ENCODE results near the gene SH3GL1. TPM values are rescaled to one million over a fixed set of nuclear protein-coding genes. Genes with fewer than 3 reads are reported as not detected.

The SH3GL1 gene
- total and polyA plus RNA-seq, 2 donors from 2014 or later, result 34.8 to 52.7 TPM

- Histone ChIP-seq H3K9ac (ENCODE audit: low read length in 3 of 3) (no peak overlapping the region), H3K4me1 (ENCODE audit: control insufficient read depth in 2 of 3, insufficient read depth in 2 of 3, low read depth in 1 of 3, low read length in 3 of 3) (no peaks in the 10 kb centered on the region), H3K27ac (ENCODE audit: low read depth in 2 of 2, low read length in 2 of 2) (no peak overlapping the region), H3K4me3 (ENCODE audit: low read length in 3 of 3) (no peak overlapping the region), H3K27me3 (ENCODE audit: control insufficient read depth, insufficient read depth, low read length) (no peaks in the 10 kb centered on the region), H3K9me3 (ENCODE audit: control insufficient read depth in 2 of 3, insufficient read depth in 1 of 3, low read length in 3 of 3) (no peaks in the 10 kb centered on the region), H3K36me3 (ENCODE audit: control insufficient read depth in 2 of 3, insufficient read depth in 3 of 3, low read length in 3 of 3) (peaks cover 0 to 25% (median 9%) of the 10 kb centered on the region in 3 donors)
- FAIRE-seq, result no peak
- intact Hi-C loops (cut with DNase I), result no loop called here
- TF ChIP-seq CTCF (IDR thresholded peaks at IDR 0.05; ENCODE audit: borderline replicate concordance, extremely low read depth, insufficient read depth), result no peak
- DNase-seq, result no peak
Observed at GRCh38 chr19:4360081-4360569, 40.2 kb downstream of the SH3GL1 start.

- Histone ChIP-seq H3K36me3 (ENCODE audit: control insufficient read depth in 2 of 3, insufficient read depth in 3 of 3, low read length in 3 of 3) (peaks cover 0 to 23% (median 9%) of the 10 kb centered on the region in 3 donors), H3K9me3 (ENCODE audit: control insufficient read depth in 2 of 3, insufficient read depth in 1 of 3, low read length in 3 of 3) (no peaks in the 10 kb centered on the region), H3K4me1 (ENCODE audit: control insufficient read depth in 2 of 3, insufficient read depth in 2 of 3, low read depth in 1 of 3, low read length in 3 of 3) (no peaks in the 10 kb centered on the region), H3K27me3 (ENCODE audit: control insufficient read depth, insufficient read depth, low read length) (no peaks in the 10 kb centered on the region), H3K4me3 (ENCODE audit: low read length in 3 of 3) (no peak overlapping the region), H3K9ac (ENCODE audit: low read length in 3 of 3) (no peak overlapping the region), H3K27ac (ENCODE audit: low read depth in 2 of 2, low read length in 2 of 2) (no peak overlapping the region)
- TF ChIP-seq CTCF (IDR thresholded peaks at IDR 0.05; ENCODE audit: borderline replicate concordance, extremely low read depth, insufficient read depth), result no peak
- DNase-seq (peak in 1 of 5 donors; percentile 45), FAIRE-seq (no peak)
- intact Hi-C loops (cut with DNase I), result no loop called here
Observed at GRCh38 chr19:4359627-4360000, 40.7 kb downstream of the SH3GL1 start.

GRCh38 chr19:4358709-4359626, 41.4 kb downstream of the SH3GL1 start:
- intact Hi-C loops (cut with DNase I), result no loop called here
- no peaks in the 10 kb centered on the region for H3K9me3 ChIP-seq (ENCODE audit: control insufficient read depth in 2 of 3, insufficient read depth in 1 of 3, low read length in 3 of 3)
- H3K27ac ChIP-seq (ENCODE audit: low read depth in 2 of 2, low read length in 2 of 2), result no peak overlapping the region
- no peak for TF ChIP-seq CTCF (IDR thresholded peaks at IDR 0.05; ENCODE audit: borderline replicate concordance, extremely low read depth, insufficient read depth)
- H3K9ac ChIP-seq (ENCODE audit: low read length in 3 of 3), result no peak overlapping the region
- H3K27me3 ChIP-seq (ENCODE audit: control insufficient read depth, insufficient read depth, low read length), result no peaks in the 10 kb centered on the region
- no peaks in the 10 kb centered on the region for H3K4me1 ChIP-seq (ENCODE audit: control insufficient read depth in 2 of 3, insufficient read depth in 2 of 3, low read depth in 1 of 3, low read length in 3 of 3)
- DNase-seq, result peak in 1 of 5 donors; percentile 47
- peaks cover 0 to 23% (median 7%) of the 10 kb centered on the region in 3 donors for H3K36me3 ChIP-seq (ENCODE audit: control insufficient read depth in 2 of 3, insufficient read depth in 3 of 3, low read length in 3 of 3)
- FAIRE-seq, result no peak
- no peak overlapping the region for H3K4me3 ChIP-seq (ENCODE audit: low read length in 3 of 3)

Measured in kidney (tissue), 14 donors.